Esophagus muscularis mucosa (tissue), 4 donors: ENCODE data around the gene CDH7. TPM values are rescaled to one million over a fixed set of nuclear protein-coding genes. Genes with fewer than 3 reads are reported as not detected.

Source experiments
- DNase-seq: peaks from one replicate; pipeline ENCODE4 v3.0.0-alpha.2; 2017; ENCODE audit errors: extremely low spot score
- H3K27ac ChIP-seq, 4 donors: fragments of 200-600 bp; sonication (generic); replicated peaks in 1 of 4; 1 replicate in 3 of 4; 2 replicates in 1 of 4; pipeline ENCODE4 v1.5.1; 2016 to 2019; ENCODE audit warnings: mild to moderate bottlenecking in 1 of 4
- H3K27me3 ChIP-seq, 4 donors: fragments of 200-600 bp; sonication (generic); one replicate each; pipeline versions ENCODE4 v1.5.1 to v1.6.0; 2016 to 2019
- H3K36me3 ChIP-seq, 4 donors: fragments of 200-600 bp; sonication (generic); one replicate each; pipeline ENCODE4 v1.5.1; 2016 to 2019
- H3K4me1 ChIP-seq, 4 donors: fragments of 200-600 bp; sonication (generic); one replicate each; pipeline ENCODE4 v1.5.1; 2016 to 2019
- H3K4me3 ChIP-seq, 4 donors: fragments of 200-600 bp; sonication (generic); 1 replicate in 2 of 4; 2 replicates in 2 of 4; pipeline ENCODE4 v1.5.1; 2016 to 2019; ENCODE audit warnings: mild to moderate bottlenecking in 4 of 4, moderate library complexity in 1 of 4
- H3K9me3 ChIP-seq, 4 donors: fragments of 200-600 bp; sonication (generic); 1 replicate in 3 of 4; 2 replicates in 1 of 4; pipeline ENCODE4 v1.5.1; 2016 to 2019
- EP300 ChIP-seq: sonication (generic); formaldehyde crosslinking; IDR thresholded peaks from one replicate; pipeline ENCODE4 v1.6.1; 2017; ENCODE audit warnings: antibody characterized with exemption
- POLR2A ChIP-seq: fragments of 450-650 bp; IDR thresholded peaks from one replicate; pipeline ENCODE4 v1.6.1; 2017; ENCODE audit warnings: antibody characterized with exemption, moderate library complexity, mild to moderate bottlenecking, low read depth
- POLR2AphosphoS5 ChIP-seq, 2 donors: sonication (generic); formaldehyde crosslinking; IDR thresholded peaks; one replicate each; pipeline ENCODE4 v1.6.1; 2017; ENCODE audit warnings: antibody characterized with exemption in 2 of 2
- WGBS: methylation state at CpG from one replicate; pipeline ENCODE4 v1.1.5; 2018; 5-methylcytosine and 5-hydroxymethylcytosine counted together
- intact Hi-C: fragments of 100-400 bp; cut with DNase I; formaldehyde crosslinking; loops from one replicate; pipeline ENCODE4 v1.15.1; 2023
- total RNA-seq, 4 donors: library from RNA; depleted of rRNA; stranded (reverse); fragments of >200 nt; gene quantifications; one replicate each; pipeline versions ENCODE4 v1.1.0 to v1.2.1, GENCODE V29; 2016
- TF ChIP-seq, protein P1 (sequence below), 3 experiments: fragments of 200-600 bp in 2 of 3; fragments of 450-650 bp in 1 of 3; sonication (generic) in 2 of 3; IDR thresholded peaks; one replicate each; pipeline ENCODE4 v1.5.1; 2017 to 2019; ENCODE audit warnings: antibody characterized with exemption in 3 of 3, mild to moderate bottlenecking in 2 of 3, moderate library complexity in 1 of 3

The CDH7 gene
- total RNA-seq, 4 donors from 2014 or later: 0.06 to 0.33 TPM; not detected in 2

DNA sequence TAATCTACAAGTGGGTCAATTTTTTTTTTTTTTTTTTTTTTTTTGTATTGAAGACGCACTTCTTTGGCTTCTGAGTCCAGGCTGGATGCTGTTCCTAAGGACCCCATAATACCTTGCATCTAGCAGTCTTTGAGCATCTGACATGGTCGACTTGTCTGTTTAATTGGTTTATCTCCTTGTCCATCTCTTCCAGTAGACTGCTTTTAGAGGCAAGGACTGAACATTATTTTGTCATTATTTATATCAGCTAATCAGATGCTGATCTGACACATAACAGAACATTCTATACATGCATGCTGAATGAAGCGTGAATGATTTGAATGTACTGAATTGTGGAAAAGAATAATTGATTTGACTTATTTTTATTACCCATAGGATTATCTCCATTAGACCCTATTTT is 118.7 kb downstream of the CDH7 start:
- DNase-seq: no peak
- Histone ChIP-seq H3K36me3 (no peaks in the 10 kb centered on the region), H3K27ac (no peak overlapping the region), H3K9me3 (no peaks in the 10 kb centered on the region), H3K27me3 (no peaks in the 10 kb centered on the region), H3K4me1 (no peaks in the 10 kb centered on the region), H3K4me3 (no peak overlapping the region)
- no peak for TF ChIP-seq EP300
- no peak for TF ChIP-seq POLR2AphosphoS5 (IDR thresholded peaks at IDR 0.05)
- TF ChIP-seq, protein P1, sequence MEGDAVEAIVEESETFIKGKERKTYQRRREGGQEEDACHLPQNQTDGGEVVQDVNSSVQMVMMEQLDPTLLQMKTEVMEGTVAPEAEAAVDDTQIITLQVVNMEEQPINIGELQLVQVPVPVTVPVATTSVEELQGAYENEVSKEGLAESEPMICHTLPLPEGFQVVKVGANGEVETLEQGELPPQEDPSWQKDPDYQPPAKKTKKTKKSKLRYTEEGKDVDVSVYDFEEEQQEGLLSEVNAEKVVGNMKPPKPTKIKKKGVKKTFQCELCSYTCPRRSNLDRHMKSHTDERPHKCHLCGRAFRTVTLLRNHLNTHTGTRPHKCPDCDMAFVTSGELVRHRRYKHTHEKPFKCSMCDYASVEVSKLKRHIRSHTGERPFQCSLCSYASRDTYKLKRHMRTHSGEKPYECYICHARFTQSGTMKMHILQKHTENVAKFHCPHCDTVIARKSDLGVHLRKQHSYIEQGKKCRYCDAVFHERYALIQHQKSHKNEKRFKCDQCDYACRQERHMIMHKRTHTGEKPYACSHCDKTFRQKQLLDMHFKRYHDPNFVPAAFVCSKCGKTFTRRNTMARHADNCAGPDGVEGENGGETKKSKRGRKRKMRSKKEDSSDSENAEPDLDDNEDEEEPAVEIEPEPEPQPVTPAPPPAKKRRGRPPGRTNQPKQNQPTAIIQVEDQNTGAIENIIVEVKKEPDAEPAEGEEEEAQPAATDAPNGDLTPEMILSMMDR (IDR thresholded peaks at IDR 0.05): no peak
- TF ChIP-seq POLR2A: no peak
- intact Hi-C loops: no loop called here
- 36% methylated on average over 2 of the region's 3 CpGs for WGBS

DNA sequence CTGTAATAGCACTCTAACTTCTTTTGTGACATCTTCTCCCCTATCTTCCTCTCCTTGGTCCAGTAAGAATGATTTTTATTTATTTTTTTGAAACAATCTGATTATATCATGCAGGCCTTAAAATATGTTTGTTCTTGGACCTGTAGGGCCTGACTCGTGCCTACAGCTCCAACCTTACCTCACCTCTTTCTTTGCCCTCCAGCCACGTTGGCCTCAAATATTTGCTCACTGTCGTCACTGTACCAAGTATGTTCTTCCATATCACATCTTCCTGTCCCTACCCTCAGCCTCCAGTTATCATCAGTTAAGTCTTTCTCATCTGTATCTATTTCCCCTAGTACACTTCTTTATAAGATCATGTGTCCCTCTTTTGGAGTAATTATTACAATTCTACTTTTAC is 125.5 kb downstream of the CDH7 start:
- Histone ChIP-seq H3K4me1 (no peaks in the 10 kb centered on the region), H3K27me3 (no peaks in the 10 kb centered on the region), H3K9me3 (no peaks in the 10 kb centered on the region), H3K4me3 (no peak overlapping the region), H3K27ac (no peak overlapping the region), H3K36me3 (no peaks in the 10 kb centered on the region)
- 79% methylated on average over 3 of the region's 3 CpGs for WGBS
- no peak for TF ChIP-seq POLR2A
- TF ChIP-seq, protein P1 (IDR thresholded peaks at IDR 0.05): no peak
- no peak for TF ChIP-seq EP300
- no peak for TF ChIP-seq POLR2AphosphoS5 (IDR thresholded peaks at IDR 0.05)
- intact Hi-C loops: no loop called here
- DNase-seq: no peak

DNA sequence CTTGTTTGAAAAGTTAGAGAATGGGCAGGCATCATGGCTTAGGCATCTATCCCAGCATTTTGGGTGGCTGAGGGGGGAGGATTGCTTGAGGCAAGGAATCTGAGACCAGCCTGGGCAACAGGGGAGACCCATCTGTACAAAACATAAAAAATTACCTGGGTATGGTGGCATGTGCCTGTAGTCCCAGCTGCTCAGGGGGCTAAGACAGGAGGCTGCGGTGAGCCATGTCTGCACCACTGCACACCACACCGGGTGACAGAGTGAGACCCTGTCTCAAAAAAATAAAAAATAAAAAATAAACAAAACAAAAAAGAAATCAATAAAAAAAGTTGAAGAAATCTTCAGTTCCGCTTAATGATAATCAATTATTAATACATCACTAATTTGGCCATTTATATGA is 146.5 kb downstream of the CDH7 start:
- no peaks in the 10 kb centered on the region for H3K4me1 ChIP-seq
- intact Hi-C loops: no loop called here
- H3K27ac ChIP-seq: no peak overlapping the region
- DNase-seq: no peak
- no peaks in the 10 kb centered on the region for H3K27me3 ChIP-seq
- 93% methylated on average over 3 of the region's 3 CpGs for WGBS
- TF ChIP-seq, protein P1 (IDR thresholded peaks at IDR 0.05): no peak
- TF ChIP-seq EP300: no peak
- TF ChIP-seq POLR2AphosphoS5 (IDR thresholded peaks at IDR 0.05): no peak
- TF ChIP-seq POLR2A: no peak
- H3K9me3 ChIP-seq: no peaks in the 10 kb centered on the region
- H3K4me3 ChIP-seq: no peak overlapping the region
- H3K36me3 ChIP-seq: no peaks in the 10 kb centered on the region

DNA sequence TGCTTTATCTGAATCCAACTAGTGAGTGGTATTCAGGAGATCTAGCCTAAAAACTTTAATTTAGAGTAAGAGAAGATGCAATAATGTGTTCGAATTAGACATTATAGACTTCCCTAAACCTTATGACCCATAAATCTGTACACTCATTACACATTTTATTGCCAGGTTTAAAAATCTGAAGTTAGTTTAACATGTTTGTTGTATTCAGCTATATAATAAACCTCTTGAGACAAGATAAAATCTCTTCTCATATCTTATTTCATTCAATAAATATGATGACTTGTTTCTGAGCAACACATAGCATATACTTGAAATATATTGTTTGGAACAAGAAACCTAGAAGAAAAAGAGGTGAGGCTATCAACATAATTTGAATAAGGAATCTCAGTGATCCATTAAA is 150.7 kb downstream of the CDH7 start:
- TF ChIP-seq POLR2A (no peak), EP300 (no peak), POLR2AphosphoS5 (IDR thresholded peaks at IDR 0.05) (no peak)
- TF ChIP-seq, protein P1 (IDR thresholded peaks at IDR 0.05): no peak
- no peak overlapping the region for H3K4me3 ChIP-seq
- no peaks in the 10 kb centered on the region for H3K36me3 ChIP-seq
- no peaks in the 10 kb centered on the region for H3K9me3 ChIP-seq
- no peaks in the 10 kb centered on the region for H3K4me1 ChIP-seq
- DNase-seq: no peak
- 76% methylated on average over 1 of the region's 1 CpG for WGBS
- no peak overlapping the region for H3K27ac ChIP-seq
- intact Hi-C loops: no loop called here
- H3K27me3 ChIP-seq: no peaks in the 10 kb centered on the region

DNA sequence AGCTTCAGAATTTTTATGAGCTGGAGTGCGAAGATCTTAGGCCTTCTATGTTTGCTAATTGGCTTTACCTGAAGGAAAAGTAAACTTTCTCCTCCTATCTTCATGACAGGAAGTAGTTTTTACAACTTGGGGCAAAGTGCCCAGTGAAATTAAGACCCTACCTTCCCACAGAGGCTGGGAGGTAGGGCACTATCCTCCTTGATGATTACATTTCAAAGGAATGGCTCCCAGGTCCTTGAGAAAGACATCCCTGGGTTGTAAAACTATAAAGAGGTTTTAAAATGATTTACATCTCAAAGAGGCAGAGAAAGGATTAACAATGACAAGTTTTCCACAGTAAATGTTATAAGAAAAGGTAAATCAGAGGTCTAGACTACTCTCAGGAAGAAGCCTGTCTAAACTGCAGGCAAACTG is 155.8 kb downstream of the CDH7 start:
- no peak for DNase-seq
- no peaks in the 10 kb centered on the region for H3K36me3 ChIP-seq
- WGBS: 83% methylated on average over 1 of the region's 1 CpG
- no peak overlapping the region for H3K4me3 ChIP-seq
- intact Hi-C loops: no loop called here
- H3K27me3 ChIP-seq: no peaks in the 10 kb centered on the region
- H3K4me1 ChIP-seq: no peaks in the 10 kb centered on the region
- H3K27ac ChIP-seq: no peak overlapping the region
- no peaks in the 10 kb centered on the region for H3K9me3 ChIP-seq
- TF ChIP-seq POLR2AphosphoS5 (IDR thresholded peaks at IDR 0.05) (no peak), POLR2A (no peak), EP300 (no peak)
- TF ChIP-seq, protein P1 (IDR thresholded peaks at IDR 0.05): no peak
